RWPE2 (cell line): ENCODE data around the gene FBXO34.

Source experiments
- ATAC-seq: fragments of 200-7000 bp; cut with Tn5 transposase; 3 replicates; pipeline ENCODE4 v1.9.1; 2021; ENCODE audit warnings: low read depth
- DNase-seq: peaks from one replicate; pipeline ENCODE4 v3.0.0-alpha.2; 2020; ENCODE audit warnings: low spot score
- H3K27ac ChIP-seq: fragments of 450-650 bp; 2 replicates; pipeline ENCODE4 v1.5.1; 2017; ENCODE audit warnings: mild to moderate bottlenecking; ENCODE audit not compliant: poor library complexity, severe bottlenecking
- H3K27me3 ChIP-seq: fragments of 250-450 bp; sonication (Bioruptor Pico); 2 replicates; pipeline ENCODE4 v1.5.1; 2021; ENCODE audit warnings: mild to moderate bottlenecking, moderate library complexity; ENCODE audit not compliant: insufficient read depth, poor library complexity, severe bottlenecking
- H3K36me3 ChIP-seq: fragments of 250-450 bp; sonication (Bioruptor Pico); 2 replicates; pipeline ENCODE4 v1.5.1; 2020; ENCODE audit warnings: low read depth, mild to moderate bottlenecking, moderate library complexity
- H3K4me1 ChIP-seq: fragments of 250-450 bp; sonication (Bioruptor Pico); 2 replicates; pipeline ENCODE4 v1.5.1; 2021; ENCODE audit warnings: mild to moderate bottlenecking, moderate library complexity; ENCODE audit not compliant: insufficient read depth, poor library complexity, severe bottlenecking
- H3K4me3 ChIP-seq: fragments of 250-450 bp; sonication (Bioruptor Pico); 2 replicates; pipeline ENCODE4 v1.5.1; 2021; ENCODE audit warnings: mild to moderate bottlenecking, moderate library complexity; ENCODE audit not compliant: severe bottlenecking
- H3K9me3 ChIP-seq: fragments of 250-450 bp; sonication (Bioruptor Pico); 2 replicates; pipeline ENCODE4 v1.5.1; 2021; ENCODE audit warnings: mild to moderate bottlenecking, moderate library complexity; ENCODE audit not compliant: severe bottlenecking
- CTCF ChIP-seq: fragments of 450-650 bp; IDR thresholded peaks from one replicate; pipeline ENCODE4 v1.5.1; 2017; ENCODE audit warnings: mild to moderate bottlenecking, moderate library complexity; ENCODE audit not compliant: poor library complexity, severe bottlenecking

Gene FBXO34

GRCh38 chr14:55313480-55313879, 42.3 kb downstream of the FBXO34 start:
- DNase-seq (no peak), ATAC-seq (no peak)
- Histone ChIP-seq H3K4me3 (no peak overlapping the region), H3K9me3 (peaks cover 20% of the 10 kb centered on the region), H3K36me3 (peaks cover 29% of the 10 kb centered on the region), H3K27ac (no peak overlapping the region), H3K4me1 (no peaks in the 10 kb centered on the region), H3K27me3 (no peaks in the 10 kb centered on the region)
- TF ChIP-seq CTCF, result no peak

- H3K27me3 ChIP-seq, result no peaks in the 10 kb centered on the region
- H3K4me3 ChIP-seq, result no peak overlapping the region
- peaks cover 29% of the 10 kb centered on the region for H3K36me3 ChIP-seq
- H3K27ac ChIP-seq, result no peak overlapping the region
- TF ChIP-seq CTCF, result no peak
- ATAC-seq (no peak), DNase-seq (no peak)
- H3K9me3 ChIP-seq, result peaks cover 20% of the 10 kb centered on the region
- H3K4me1 ChIP-seq, result no peaks in the 10 kb centered on the region
Observed at GRCh38 chr14:55314449-55314848, 43.2 kb downstream of the FBXO34 start.

GRCh38 chr14:55316564-55316963, 45.3 kb downstream of the FBXO34 start:
- no peak for ATAC-seq
- H3K27me3 ChIP-seq, result no peaks in the 10 kb centered on the region
- DNase-seq, result no peak
- H3K4me3 ChIP-seq, result no peak overlapping the region
- no peaks in the 10 kb centered on the region for H3K4me1 ChIP-seq
- peaks cover 16% of the 10 kb centered on the region for H3K9me3 ChIP-seq
- H3K27ac ChIP-seq, result no peak overlapping the region
- peaks cover 29% of the 10 kb centered on the region for H3K36me3 ChIP-seq
- no peak for TF ChIP-seq CTCF

- peaks cover 25% of the 10 kb centered on the region for H3K36me3 ChIP-seq
- no peak for ATAC-seq
- TF ChIP-seq CTCF, result no peak
- H3K27me3 ChIP-seq, result no peaks in the 10 kb centered on the region
- no peaks in the 10 kb centered on the region for H3K4me1 ChIP-seq
- H3K27ac ChIP-seq, result no peak overlapping the region
- no peak overlapping the region for H3K4me3 ChIP-seq
- no peak for DNase-seq
- H3K9me3 ChIP-seq, result peaks cover 4% of the 10 kb centered on the region
Observed at GRCh38 chr14:55317542-55318306, 46.5 kb downstream of the FBXO34 start.

- Histone ChIP-seq H3K4me3 (no peak overlapping the region), H3K27me3 (no peaks in the 10 kb centered on the region), H3K36me3 (peaks cover 19% of the 10 kb centered on the region), H3K27ac (no peak overlapping the region), H3K9me3 (no peaks in the 10 kb centered on the region), H3K4me1 (no peaks in the 10 kb centered on the region)
- DNase-seq, result no peak
- no peak for ATAC-seq
- no peak for TF ChIP-seq CTCF
Observed at GRCh38 chr14:55318694-55319093, 47.5 kb downstream of the FBXO34 start.
